Karpas-422 (cell line): ENCODE data around the gene FBF1. TPM values are rescaled to one million over a fixed set of nuclear protein-coding genes. Genes with fewer than 3 reads are reported as not detected.
A peak's percentile ranks its signal among the peaks of the same experiment; 100 is the strongest.

Experiments used
- DNase-seq: peaks from one replicate; pipeline ENCODE4 v3.0.0-alpha.2; 2015
- H2AFZ ChIP-seq: fragments of 200-600 bp; sonication (generic); 2 replicates; pipeline ENCODE4 v1.6.1; 2014; ENCODE audit warnings: antibody characterized with exemption, low read length, mixed read lengths
- H3K27ac ChIP-seq: fragments of 200-600 bp; sonication (generic); 2 replicates; pipeline ENCODE4 v1.5.1; 2014; ENCODE audit warnings: mild to moderate bottlenecking, low read length, moderate library complexity
- H3K27me3 ChIP-seq: fragments of 200-600 bp; sonication (generic); 2 replicates; pipeline ENCODE4 v1.6.1; 2014; ENCODE audit warnings: low read length, mixed read lengths
- H3K36me3 ChIP-seq: fragments of 200-600 bp; sonication (generic); 2 replicates; pipeline ENCODE4 v1.6.1; 2014; ENCODE audit warnings: low read length, mixed read lengths; ENCODE audit not compliant: insufficient read depth
- H3K4me1 ChIP-seq: fragments of 200-600 bp; sonication (generic); 2 replicates; pipeline ENCODE4 v1.6.1; 2014; ENCODE audit warnings: mild to moderate bottlenecking, low read length, mixed read lengths
- H3K4me2 ChIP-seq: fragments of 200-600 bp; sonication (generic); 2 replicates; pipeline ENCODE4 v1.6.1; 2014; ENCODE audit warnings: low read length, low read depth, mild to moderate bottlenecking; ENCODE audit not compliant: poor library complexity, severe bottlenecking
- H3K4me3 ChIP-seq: fragments of 200-600 bp; sonication (generic); 2 replicates; pipeline ENCODE4 v1.5.1; 2014; ENCODE audit warnings: mild to moderate bottlenecking, antibody characterized with exemption, low read length, mixed read lengths
- H3K79me2 ChIP-seq: fragments of 200-600 bp; sonication (generic); 2 replicates; pipeline ENCODE4 v1.6.1; 2014; ENCODE audit warnings: mild to moderate bottlenecking, low read length, mixed read lengths
- H3K9ac ChIP-seq: fragments of 200-600 bp; sonication (generic); 2 replicates; pipeline ENCODE4 v1.6.0; 2014; ENCODE audit warnings: low read length
- H3K9me2 ChIP-seq: fragments of 200-600 bp; sonication (generic), shearing (Covaris generic); replicated peaks from 2 replicates; pipeline ENCODE4 v1.6.0; 2014; ENCODE audit warnings: mild to moderate bottlenecking, low read length, moderate library complexity; ENCODE audit not compliant: insufficient read depth
- H3K9me3 ChIP-seq: fragments of 300-700, 200-600 bp; sonication (generic); 2 replicates; pipeline ENCODE4 v1.6.1; 2014; ENCODE audit warnings: low read length, mixed read lengths
- H4K20me1 ChIP-seq: fragments of 200-600 bp; sonication (generic); 2 replicates; pipeline ENCODE4 v1.6.1; 2014; ENCODE audit warnings: mild to moderate bottlenecking, antibody characterized with exemption, low read length, low read depth; ENCODE audit not compliant: insufficient read depth
- total RNA-seq: library from RNA; depleted of rRNA; stranded (reverse); fragments of >200 nt; shearing (Covaris generic); gene quantifications from 2 replicates; pipeline ENCODE4 v1.2.3, GENCODE V29; 2014; ENCODE audit warnings: low replicate concordance

The FBF1 gene
- total RNA-seq, 1 experiment from 2014 or later: 13.5 TPM

DNA sequence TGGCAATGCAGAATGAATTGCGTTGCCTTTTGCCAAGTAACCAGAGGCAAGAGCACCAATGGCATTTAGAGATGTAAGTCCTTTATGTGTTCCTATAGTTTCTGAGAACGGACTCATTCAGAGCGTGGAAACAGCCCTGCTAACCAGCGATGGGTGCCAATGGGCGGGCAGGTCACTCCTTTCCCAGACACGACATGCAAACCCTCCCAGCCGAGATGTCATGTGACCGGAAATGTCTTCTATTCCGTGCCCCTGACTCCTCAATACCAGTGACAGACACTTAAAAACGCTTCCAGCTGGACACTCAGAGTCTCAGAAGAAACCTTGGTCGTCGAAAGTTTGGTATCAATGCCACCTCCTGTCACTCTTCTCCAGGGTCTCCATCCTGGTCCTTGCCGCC, 3.2 kb downstream of the FBF1 start:
- Histone ChIP-seq H3K9me3 (no peaks in the 10 kb centered on the region), H3K4me3 (no peak overlapping the region), H3K79me2 (peaks cover 12% of the 10 kb centered on the region), H3K9ac (no peak overlapping the region), H3K36me3 (no peaks in the 10 kb centered on the region), H2AFZ (no peak overlapping the region), H3K9me2 (no peaks in the 10 kb centered on the region), H3K27me3 (no peaks in the 10 kb centered on the region), H4K20me1 (no peaks in the 10 kb centered on the region), H3K4me1 (peaks cover 17% of the 10 kb centered on the region), H3K4me2 (no peak overlapping the region), H3K27ac (no peak overlapping the region)
- DNase-seq: no peak

GRCh38 chr17:75933808-75934207, 7.0 kb downstream of the FBF1 start:
- H3K9me2 ChIP-seq: no peaks in the 10 kb centered on the region
- H3K9me3 ChIP-seq: no peaks in the 10 kb centered on the region
- no peaks in the 10 kb centered on the region for H4K20me1 ChIP-seq
- H3K9ac ChIP-seq: no peak overlapping the region
- H3K36me3 ChIP-seq: no peaks in the 10 kb centered on the region; the same call in 1 of the 2 replicates
- H3K4me1 ChIP-seq: no peaks in the 10 kb centered on the region
- H3K27me3 ChIP-seq: no peaks in the 10 kb centered on the region
- no peak for DNase-seq
- H3K27ac ChIP-seq: no peak overlapping the region
- H3K79me2 ChIP-seq: no peaks in the 10 kb centered on the region
- H3K4me3 ChIP-seq: no peak overlapping the region
- H3K4me2 ChIP-seq: no peak overlapping the region
- no peak overlapping the region for H2AFZ ChIP-seq

- Histone ChIP-seq H2AFZ (no peak overlapping the region), H3K9me3 (no peaks in the 10 kb centered on the region), H3K9ac (no peak overlapping the region), H3K27ac (no peak overlapping the region), H3K36me3 (no peaks in the 10 kb centered on the region; the same call in 1 of the 2 replicates), H3K9me2 (no peaks in the 10 kb centered on the region), H3K4me2 (no peak overlapping the region), H3K4me1 (no peaks in the 10 kb centered on the region), H3K27me3 (no peaks in the 10 kb centered on the region), H3K4me3 (no peak overlapping the region), H4K20me1 (no peaks in the 10 kb centered on the region), H3K79me2 (no peaks in the 10 kb centered on the region)
- DNase-seq: no peak
Observed at GRCh38 chr17:75932852-75933251, 8.0 kb downstream of the FBF1 start.

- Histone ChIP-seq H3K4me2 (no peak overlapping the region), H3K79me2 (no peaks in the 10 kb centered on the region), H3K36me3 (peaks cover 5% of the 10 kb centered on the region), H3K4me3 (no peak overlapping the region), H3K9me2 (no peaks in the 10 kb centered on the region), H4K20me1 (no peaks in the 10 kb centered on the region), H3K27me3 (no peaks in the 10 kb centered on the region), H3K9me3 (no peaks in the 10 kb centered on the region), H2AFZ (no peak overlapping the region), H3K9ac (no peak overlapping the region), H3K27ac (no peak overlapping the region), H3K4me1 (no peaks in the 10 kb centered on the region)
- no peak for DNase-seq
Observed at GRCh38 chr17:75931062-75931461, 9.8 kb downstream of the FBF1 start.

DNA sequence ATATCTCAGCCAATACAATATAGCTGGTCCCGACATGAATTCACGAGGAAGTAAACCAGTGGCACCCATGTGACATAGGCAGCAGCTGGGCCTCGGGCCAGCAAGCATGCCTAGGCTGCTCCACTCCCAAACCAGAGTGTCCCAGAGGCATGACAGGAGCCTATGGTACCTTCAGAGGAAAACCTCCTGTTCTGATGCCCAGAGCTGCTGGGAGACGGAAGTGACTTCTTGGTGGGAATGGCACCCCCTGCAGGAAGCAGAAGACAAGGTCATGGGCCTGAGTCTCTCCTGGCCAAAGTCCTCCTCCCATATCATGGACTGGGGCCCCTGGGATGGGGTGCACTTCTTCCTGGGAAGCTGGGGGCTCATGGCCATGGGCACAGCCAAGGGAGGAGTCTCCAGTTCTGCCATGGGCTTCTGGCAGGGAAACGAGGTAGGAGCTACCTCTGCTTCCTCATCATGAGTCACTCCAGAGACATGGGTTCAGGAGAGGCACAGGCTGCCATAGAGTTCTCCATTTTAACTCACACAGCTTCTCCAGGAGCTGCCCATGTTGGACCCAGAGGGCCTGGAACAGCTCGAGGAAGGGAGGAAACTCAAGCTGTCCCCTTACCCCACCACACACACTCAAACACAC, 13.4 kb downstream of the FBF1 start:
- Histone ChIP-seq H3K9me3 (no peaks in the 10 kb centered on the region), H3K9me2 (no peaks in the 10 kb centered on the region), H3K27ac (no peak overlapping the region), H3K36me3 (peaks cover 5% of the 10 kb centered on the region), H4K20me1 (no peaks in the 10 kb centered on the region), H3K9ac (no peak overlapping the region), H3K4me1 (no peaks in the 10 kb centered on the region), H3K27me3 (no peaks in the 10 kb centered on the region), H3K4me2 (no peak overlapping the region), H3K4me3 (no peak overlapping the region), H2AFZ (peak overlapping the region; percentile 21; the same call in 1 of the 2 replicates), H3K79me2 (no peaks in the 10 kb centered on the region)
- peak; percentile 69 for DNase-seq

GRCh38 chr17:75926456-75926855, 14.4 kb downstream of the FBF1 start:
- Histone ChIP-seq H3K4me2 (no peak overlapping the region), H3K27me3 (no peaks in the 10 kb centered on the region), H3K9me2 (no peaks in the 10 kb centered on the region), H3K9me3 (no peaks in the 10 kb centered on the region), H3K79me2 (no peaks in the 10 kb centered on the region), H3K36me3 (peaks cover 5% of the 10 kb centered on the region; the same call in 1 of the 2 replicates), H3K9ac (no peak overlapping the region), H2AFZ (no peak overlapping the region), H3K4me3 (no peak overlapping the region), H3K27ac (no peak overlapping the region), H3K4me1 (no peaks in the 10 kb centered on the region), H4K20me1 (no peaks in the 10 kb centered on the region)
- DNase-seq: no peak

GRCh38 chr17:75925912-75926311, 14.9 kb downstream of the FBF1 start:
- Histone ChIP-seq H3K9me2 (no peaks in the 10 kb centered on the region), H3K27ac (no peak overlapping the region), H3K9ac (no peak overlapping the region), H3K27me3 (no peaks in the 10 kb centered on the region), H3K4me1 (no peaks in the 10 kb centered on the region), H4K20me1 (no peaks in the 10 kb centered on the region), H3K4me3 (no peak overlapping the region), H3K79me2 (no peaks in the 10 kb centered on the region), H3K4me2 (no peak overlapping the region), H3K36me3 (peaks cover 5% of the 10 kb centered on the region; the same call in 1 of the 2 replicates), H3K9me3 (no peaks in the 10 kb centered on the region), H2AFZ (no peak overlapping the region)
- no peak for DNase-seq

GRCh38 chr17:75925103-75925502, 15.7 kb downstream of the FBF1 start:
- H4K20me1 ChIP-seq: no peaks in the 10 kb centered on the region
- H3K4me3 ChIP-seq: no peak overlapping the region
- peaks cover 5% of the 10 kb centered on the region; the same call in 1 of the 2 replicates for H3K36me3 ChIP-seq
- no peak overlapping the region for H3K4me2 ChIP-seq
- DNase-seq: no peak
- no peaks in the 10 kb centered on the region for H3K9me2 ChIP-seq
- no peaks in the 10 kb centered on the region for H3K9me3 ChIP-seq
- no peak overlapping the region for H3K9ac ChIP-seq
- H3K27ac ChIP-seq: no peak overlapping the region
- H3K79me2 ChIP-seq: no peaks in the 10 kb centered on the region
- no peak overlapping the region for H2AFZ ChIP-seq
- H3K4me1 ChIP-seq: no peaks in the 10 kb centered on the region
- H3K27me3 ChIP-seq: no peaks in the 10 kb centered on the region
